ENCODE data around the gene FNBP1L.

GRCh38 chr1:93518516-93518915, 70.6 kb downstream of the FNBP1L start:
- TF ChIP-seq CTCF (optimal IDR thresholded peaks at IDR 0.05 in 1 of 3, IDR thresholded peaks at IDR 0.05 in 1 of 3, conservative IDR thresholded peaks at IDR 0.05 in 1 of 3; ENCODE audit: extremely low read depth in 1 of 3, insufficient read depth in 2 of 3, low read length in 3 of 3) = no peak
- TF ChIP-seq EZH2 (IDR thresholded peaks at IDR 0.05; ENCODE audit: low read length) = no peak
